NCI-H446 (cell line): ENCODE results near the gene RFX3.

Experiments
- DNase-seq, 2 experiments: peaks; one replicate each; lab custom pipeline; 2025; lab: John Stamatoyannopoulos, UW

The RFX3 gene

DNA sequence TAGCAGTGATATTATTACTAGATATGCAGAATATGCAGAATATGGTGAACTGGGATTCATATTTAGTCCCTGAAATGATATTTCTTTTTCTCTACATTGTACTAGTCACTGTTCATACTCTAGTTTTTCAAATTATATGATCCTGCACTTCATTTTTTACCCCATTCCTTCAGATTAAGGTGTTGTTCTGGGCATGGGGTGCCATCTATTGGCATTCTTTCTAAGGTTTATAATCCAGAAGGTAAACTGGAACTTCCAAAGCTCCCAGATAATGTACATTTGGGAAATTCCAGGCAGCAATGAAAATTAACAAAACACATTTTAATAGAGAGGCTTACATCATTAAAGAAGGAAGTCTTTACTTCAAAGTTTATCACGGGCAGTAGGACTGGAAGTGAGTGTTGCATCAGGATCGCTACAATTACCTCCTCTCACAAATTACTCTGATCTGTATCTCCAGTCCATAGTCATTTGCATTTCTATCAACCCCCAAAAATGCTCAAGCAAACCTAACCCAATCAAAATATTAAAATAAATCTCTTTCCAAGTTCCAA, 12.5 kb downstream of the RFX3 start:
- DNase-seq: no peak

DNA sequence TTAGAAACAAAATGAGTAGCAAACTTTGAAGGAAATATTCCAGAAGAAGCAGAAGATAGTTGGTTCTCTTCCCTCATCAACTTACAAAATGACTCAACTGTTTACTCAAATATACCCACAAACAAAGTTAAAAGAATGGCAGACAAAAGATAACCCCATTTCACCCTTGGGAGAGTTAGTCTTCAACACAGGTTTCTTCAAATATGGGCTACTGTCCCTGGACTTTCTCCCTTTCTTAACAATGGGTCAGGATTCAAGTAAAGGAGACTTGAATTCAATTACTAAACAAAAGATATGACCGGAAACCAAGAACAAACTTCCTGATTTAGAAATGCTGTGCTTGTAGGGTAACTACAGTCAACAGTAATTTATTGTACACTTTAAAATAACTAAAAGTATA, 14.2 kb downstream of the RFX3 start:
- no peak for DNase-seq

DNA sequence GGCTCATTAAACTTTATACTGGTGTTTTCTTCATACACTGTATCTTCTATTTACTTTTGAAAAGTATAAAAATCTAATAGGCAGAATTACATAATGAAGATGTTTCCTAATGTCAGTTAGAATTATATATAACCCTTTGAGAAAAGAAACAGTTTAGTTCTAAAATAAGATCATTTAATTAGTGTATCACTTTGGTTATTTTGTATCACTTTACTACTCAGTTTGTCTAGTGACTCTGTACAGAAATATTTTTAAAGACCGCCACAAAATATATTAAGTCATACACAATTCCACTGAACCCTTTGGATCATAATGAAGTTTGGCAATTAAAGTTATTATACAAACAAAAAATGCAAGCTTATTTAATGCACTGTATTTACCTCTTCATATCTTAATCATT, 15.0 kb downstream of the RFX3 start:
- DNase-seq: no peak

DNA sequence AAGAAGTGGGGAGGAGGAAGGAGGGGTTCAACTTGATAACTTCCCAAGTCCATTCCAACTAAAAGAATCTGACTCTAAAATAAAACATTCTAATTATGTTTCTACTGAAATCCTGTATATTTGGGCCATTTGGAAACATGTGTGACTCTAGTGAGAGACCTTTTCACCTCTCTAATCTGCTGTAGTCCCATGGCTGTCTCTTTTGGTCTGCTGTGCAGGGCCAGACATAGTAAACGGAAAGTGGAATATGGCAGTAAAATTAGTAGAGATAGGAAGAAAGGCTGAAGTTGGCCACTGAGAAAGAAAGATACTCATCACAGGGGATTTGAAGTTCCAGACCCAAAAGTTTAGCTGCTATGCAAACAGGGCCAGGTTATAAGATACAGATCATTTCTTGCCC, 15.9 kb downstream of the RFX3 start:
- no peak for DNase-seq

DNA sequence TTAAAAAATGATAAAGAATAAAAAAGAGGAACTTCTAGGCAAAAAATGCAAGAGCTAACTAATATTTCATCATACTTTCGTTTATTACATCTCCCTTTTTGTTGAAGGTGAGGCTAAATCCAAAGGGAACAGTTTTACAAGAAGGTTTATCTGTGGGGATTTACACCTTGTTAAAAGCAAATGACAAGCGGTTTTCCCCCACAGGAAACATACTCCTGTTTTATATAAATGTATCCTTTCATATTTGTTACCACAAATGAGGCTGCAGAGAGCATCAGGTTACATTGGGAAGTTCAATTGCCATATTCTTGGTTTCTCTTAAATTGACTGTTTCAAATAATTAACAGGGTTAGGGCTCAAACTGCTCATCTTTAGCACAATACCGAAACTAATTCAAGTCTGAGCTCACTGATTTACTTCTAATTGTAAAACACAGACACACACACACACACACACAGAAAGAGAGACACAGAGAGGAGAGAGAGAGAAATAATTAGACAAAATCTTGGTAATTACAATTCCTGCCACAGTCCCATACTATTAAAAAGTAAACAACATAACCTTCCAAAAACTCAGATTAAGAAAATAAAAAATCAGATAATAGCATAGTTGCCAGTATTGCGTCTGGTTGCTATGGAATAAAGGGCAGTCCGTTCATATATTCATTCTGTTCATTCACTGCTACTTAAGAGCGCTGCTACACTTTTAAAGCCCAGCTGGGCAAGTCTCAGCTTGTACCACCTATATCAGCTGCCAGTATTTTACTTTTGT, 17.1 kb downstream of the RFX3 start:
- peak; percentile 63 to 71 for DNase-seq

DNA sequence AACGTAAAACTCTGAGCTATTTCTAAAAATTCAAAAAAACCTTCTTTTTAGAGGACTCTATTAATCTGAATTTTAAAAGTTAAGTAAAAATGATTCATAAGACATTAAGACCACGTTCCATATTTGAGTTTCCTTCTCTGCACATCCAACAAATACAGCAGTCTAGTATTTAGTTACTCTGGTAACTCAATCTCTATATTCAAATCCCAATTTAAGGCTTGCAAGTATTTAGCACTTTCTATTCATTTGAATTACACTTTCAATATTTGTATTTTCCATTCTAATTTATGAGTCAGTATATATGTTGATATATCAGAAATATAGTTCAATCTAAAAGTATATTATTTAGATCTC, 17.7 kb downstream of the RFX3 start:
- no peak for DNase-seq

DNA sequence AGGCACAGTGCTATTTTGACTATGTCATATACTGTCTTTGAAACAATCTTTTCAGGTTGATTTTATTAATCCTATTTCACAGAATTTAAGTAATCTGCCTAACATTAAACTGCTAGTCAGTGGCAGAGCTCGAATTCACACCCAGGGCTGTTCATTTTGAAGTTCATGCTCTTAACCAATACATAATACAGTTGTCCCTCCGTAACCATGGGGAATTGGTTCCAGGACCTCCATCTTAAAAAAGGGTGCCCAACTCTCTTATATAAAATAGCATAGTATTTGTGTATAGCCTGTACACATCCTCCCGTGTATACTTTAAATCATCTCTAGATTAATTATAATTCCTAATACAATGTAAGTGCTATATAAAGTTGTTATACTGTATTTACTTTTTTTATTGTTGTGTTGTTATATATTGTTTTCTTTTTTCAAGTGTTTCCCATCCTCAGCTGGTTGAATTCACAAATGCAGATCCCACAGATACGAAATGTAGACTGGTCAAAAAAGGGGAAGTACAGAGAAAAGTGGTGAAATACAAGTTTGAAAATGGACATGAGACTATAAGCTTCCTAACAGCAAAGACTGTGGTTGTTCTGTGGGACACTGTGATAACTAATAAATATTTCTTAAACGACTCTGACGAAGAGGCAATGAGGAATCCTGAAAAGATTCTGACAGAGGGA, 18.3 kb downstream of the RFX3 start:
- peak in 1 of 2 experiments; percentile 35 for DNase-seq

DNA sequence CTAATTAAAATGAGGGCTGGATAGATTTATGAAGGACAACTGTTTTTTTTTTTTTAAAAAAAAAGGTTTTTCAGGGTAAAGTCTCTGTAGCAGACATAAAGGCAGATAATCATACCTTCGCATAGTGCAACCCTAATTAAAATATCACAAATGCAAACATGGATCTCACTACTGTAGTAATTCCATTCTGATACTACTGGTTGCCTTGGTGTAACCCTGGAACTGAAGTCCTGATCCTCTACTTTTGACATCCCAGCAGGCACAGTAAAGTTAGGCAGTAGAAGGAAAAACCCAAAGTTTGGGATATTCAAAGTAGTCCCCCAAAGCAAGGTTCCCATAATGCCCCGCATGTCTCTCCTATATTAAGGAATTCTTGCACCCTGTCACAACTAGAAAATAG, 19.6 kb downstream of the RFX3 start:
- DNase-seq: no peak

DNA sequence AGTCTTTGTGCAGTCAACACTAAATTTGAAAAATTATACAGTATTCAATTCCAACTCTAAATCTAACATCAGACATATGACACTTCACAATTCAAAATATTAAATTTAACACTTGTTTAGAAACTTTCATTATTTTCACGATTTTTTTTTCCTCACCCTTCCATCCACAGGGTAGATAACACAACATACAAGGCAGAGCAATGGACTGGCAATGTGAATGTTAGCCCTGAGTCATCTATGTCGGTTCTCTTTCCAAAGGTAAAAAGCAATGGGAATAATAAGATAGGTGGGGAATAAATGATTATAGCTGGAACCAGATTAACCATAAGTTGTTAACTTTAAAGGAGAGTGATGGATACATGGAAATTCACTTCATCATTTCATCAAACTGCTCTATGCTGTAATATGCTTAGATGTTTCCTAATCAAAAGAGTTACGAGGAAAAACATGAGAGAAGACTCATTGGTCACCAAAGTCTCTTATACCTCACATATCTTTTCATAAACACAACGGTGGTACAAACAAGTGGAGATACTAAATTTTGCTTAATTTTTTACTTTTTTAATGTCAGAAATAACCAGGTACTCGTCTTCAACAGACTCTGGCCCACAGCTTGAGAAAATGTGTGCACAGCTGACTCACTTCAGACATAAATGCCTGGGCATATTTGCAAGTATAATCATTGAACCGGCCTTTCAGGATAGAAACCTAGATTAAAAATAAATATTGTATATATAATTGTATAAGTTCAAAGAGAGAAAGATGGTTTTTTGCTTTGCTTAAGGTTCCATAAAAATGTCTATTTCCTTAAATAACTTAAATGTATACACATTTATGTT, 23.0 kb downstream of the RFX3 start:
- DNase-seq: no peak

DNA sequence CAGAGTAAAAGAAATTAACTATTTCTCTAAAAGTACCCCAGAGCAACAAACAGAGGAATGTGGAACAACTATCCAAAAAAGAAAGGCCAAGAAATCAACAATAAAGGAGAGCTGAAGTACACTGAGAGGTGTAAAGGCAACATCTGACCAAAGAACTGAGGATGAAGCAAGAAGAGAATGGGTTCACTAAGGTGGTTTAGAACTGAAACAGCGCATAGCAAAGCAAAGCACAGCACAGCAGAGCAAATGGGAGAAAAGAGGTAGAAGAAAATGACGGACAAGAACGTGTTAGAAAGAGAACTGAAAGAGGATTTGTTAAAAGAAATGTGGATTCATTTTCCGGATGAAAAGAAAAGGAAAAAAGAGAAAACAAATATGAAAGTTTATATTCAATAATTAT, 25.8 kb downstream of the RFX3 start:
- no peak for DNase-seq

DNA sequence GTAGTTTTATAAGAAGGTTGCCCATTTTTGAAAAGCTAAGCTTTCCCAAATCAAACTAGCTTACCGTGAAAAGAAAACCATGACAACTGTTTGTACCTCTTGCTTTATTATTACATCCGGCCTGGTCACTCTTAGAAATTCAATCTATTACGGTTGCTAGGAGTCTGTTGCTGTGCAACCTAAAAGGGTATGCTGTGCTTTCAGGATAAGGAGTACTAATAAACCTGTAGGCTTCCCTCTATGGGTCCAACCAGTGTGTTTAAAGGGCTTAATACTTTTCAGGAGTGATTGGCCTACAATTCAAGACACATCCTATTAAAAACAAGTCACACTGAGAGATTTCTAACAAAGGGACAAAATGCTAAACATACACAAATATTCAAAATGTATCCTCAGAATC, 27.1 kb downstream of the RFX3 start:
- no peak for DNase-seq

DNA sequence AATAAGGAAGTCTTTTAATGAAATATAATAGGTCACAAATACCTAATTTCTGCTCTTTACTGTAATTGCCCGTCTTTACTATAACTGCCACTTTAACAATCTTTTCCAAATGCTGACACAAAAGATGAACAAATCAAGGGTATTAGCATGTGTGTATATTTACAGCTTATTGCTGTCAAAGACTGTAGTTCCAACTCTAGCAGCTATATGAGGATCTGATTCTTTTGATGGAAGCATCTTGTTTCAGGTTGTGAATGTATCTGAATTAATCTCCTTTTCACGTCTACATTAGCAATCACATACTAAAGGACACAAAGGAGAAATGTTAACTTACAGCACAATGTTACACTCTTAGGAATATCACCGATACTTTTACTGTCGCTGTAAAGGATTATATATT, 27.9 kb downstream of the RFX3 start:
- DNase-seq: no peak

DNA sequence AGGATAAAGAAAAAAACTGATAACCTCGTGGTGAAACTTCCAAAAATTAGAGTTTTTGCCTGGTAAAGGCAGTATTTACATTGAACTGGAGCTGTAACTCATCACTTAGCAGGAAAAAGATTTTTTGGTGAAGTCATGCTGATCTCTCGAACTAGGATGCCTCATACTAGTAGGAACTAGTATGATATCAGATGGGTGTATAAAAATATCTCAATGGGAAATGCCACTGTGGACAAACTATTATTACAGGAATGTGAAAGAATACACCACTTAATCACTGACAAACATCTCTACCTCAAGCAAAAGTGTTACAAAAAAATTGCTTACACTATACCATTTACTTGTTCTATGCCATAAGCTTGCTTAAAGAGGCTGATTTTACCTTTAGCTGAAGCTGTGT, 28.4 kb downstream of the RFX3 start:
- DNase-seq: no peak

DNA sequence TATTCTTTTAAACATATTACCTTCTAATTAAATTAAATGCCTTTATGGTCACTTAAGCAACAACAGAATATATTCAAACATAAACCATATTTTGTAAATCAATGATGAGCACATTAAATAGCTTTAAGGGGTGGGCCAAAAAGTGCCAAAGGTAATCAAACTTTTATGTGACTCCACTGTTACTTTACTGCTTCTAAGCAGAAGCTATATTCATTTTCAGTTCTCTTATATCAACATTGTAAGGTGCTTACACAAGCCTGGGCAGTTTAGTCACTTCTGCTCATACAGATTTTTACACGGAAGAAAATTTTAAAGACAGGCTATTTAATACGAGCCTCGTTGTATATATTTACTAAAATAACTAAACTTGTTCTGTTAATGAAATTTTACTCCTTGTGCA, 29.9 kb downstream of the RFX3 start:
- DNase-seq: no peak

DNA sequence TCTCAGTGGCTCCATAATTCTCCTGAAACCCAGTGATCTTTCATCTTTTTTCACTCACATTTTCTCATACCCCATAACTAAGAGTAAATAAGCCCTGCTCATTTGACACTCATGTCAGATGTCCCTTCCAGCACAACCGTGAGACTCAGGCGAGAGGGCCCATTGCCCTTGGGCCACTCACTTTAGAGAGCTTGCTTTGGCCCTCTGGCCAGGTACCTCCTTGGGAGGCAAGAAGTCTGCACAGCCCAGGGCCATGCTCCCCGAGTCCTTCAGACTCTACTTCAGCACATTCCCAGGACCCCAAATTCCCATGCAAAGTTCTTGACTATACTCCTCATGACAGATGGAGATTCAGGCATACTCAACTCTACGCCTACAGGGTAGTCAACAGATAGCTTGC, 33.6 kb downstream of the RFX3 start:
- DNase-seq: no peak

DNA sequence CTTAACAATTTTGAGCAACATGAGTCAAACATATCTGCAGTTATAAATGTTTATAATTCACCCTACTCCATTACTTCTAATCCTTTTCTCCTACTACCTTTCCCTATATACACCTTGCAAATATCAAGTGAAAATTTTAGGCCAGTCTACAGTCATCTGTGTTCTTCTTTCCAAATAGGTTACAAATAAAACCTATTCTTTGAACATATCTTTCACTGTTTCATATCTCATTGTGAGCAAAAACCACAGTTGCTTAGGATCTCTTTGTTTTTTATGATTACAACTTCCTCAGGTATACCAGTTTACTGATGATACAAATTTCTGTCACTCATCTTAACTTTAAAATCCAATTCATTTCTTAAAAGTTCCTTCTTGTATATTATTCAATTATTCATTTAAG, 34.4 kb downstream of the RFX3 start:
- no peak for DNase-seq

DNA sequence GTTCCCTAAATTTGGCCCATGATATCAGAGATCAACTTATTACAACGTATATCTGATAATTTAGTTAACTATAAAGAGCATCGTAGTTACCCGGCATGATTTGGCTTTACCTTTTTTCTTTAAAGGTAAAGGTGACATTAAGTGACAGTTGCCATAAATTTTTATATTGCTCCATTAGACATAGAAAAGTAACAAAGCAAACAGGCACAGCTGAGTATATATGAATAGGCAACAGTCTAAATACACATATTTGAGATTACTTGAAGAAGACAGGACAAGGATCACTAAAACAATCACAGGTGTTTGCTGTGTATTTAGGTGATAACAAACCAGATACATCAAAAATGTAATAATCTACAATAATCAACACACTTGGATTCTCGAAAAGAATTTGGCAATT, 34.8 kb downstream of the RFX3 start:
- DNase-seq: no peak

DNA sequence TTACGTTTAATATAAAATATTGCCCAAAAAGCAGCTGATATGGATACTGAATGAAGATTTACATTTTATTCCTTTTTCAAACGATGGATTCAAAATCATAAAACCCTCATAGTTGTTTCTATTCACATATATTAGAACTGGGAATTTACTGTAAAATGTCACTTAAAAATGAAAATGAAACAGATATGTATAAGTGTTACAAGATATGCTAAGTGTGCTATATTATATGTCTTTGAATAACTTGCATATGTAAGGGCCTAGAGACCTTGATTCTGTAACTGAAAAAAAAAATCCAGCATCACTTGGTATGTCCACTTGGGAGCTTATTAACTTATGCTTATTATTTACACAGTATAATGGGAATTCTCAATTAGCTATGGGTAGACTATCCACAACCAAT, 43.2 kb downstream of the RFX3 start:
- DNase-seq: no peak

DNA sequence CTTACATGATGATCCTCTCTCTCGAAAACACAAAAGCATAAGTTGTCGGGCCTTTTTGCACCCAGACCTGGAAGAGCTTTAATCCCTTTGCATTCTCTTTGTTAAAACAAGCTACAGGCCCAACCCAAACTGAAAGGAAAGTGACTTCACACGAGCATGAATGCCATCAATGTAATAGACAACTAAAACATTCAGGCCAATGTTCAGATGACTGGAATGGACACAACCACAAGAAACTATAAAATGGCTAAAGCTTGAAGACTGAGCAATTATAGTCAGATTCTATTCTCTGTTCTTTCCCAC, 45.5 kb downstream of the RFX3 start:
- no peak for DNase-seq

DNA sequence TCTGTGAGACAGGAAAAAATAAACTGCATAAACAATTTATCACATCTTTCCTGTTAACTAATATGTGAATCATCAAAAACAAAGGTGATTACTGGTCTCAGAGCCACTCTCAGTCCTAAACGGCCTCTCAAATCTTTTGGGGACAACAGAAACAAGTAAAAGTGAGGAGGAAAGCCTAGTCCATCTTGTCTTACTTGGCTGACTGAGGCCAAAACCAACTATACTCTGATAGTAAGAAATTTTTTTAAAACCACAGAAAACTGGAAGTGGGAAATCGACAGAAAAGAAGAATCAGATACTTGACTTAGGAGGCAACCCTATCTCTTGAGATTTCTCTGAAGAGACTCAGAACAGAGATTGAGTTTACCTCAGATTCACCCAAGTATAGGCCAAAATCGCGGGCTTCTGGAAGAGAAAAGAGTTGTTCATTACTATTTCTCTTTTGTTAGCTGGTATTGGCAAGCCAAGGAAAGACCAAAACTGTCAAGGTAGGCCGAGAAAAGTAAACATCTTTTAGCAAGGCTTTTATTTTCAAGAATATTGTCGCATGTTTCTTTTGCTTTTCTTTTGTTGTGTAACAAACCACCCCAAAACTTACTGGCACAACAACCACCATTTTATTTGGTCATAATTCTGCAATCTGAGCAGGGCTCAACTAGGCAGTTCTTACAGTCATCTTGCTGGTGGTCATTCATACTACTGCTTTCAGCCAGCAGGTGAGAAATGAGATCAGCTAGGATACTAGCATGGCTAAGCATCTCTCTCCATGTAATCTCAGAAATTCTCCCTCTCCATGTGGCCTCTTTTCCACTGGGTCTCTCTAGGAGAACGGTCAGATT, 46.1 kb downstream of the RFX3 start:
- no peak for DNase-seq

DNA sequence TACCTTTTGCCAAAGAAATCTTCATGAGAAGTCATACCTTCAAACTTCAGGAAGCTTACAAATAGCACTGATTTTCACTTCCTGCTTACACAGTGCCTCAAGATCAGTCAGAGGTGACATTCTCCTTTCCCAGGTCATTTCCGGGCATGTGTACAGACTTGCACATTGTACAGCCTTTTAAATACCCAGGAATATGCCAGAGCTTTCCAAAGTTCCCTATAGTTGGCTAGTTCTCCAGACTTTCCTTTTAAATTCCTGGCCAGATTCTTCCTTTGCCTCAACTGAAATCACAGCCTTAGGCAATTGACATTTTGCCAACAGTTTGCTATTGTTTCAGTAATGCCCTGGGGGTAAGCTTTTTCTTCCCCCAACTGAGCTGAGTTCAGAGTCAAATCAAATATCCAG, 47.2 kb downstream of the RFX3 start:
- peak in 1 of 2 experiments; percentile 68 for DNase-seq

DNA sequence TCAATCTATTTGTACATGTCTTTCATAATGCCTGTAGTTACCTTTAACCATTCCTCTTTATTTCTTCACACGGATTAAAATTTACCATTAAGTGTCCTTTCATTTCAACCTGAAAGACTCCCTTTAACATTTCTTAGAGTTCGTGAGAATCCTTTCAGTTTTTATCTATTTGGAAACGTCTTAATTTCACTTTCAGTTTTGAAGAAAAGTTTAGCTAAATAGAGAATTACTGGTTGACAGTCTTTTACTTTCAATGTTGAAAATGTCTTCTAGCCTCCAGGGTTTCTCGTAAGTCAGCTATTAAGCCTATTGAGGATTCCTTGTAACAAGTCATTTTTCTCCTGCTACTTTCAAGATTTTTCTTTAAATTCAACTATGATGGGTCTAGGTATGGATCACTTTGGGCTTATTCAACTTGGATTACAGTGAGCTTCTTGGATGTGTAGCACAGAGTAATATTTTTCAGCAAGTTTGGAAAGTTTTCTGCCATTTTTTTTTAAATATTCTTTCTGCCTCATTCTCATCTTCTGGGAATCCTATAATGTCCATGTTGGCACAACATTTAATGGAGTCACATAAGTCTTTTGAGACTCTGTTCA, 48.5 kb downstream of the RFX3 start:
- DNase-seq: no peak
